ENCODE data around the gene USO1. TPM values are rescaled to one million over a fixed set of nuclear protein-coding genes. Genes with fewer than 3 reads are reported as not detected.

The USO1 gene
- polyA plus RNA-seq, 6 donors from 2014 or later: 19.0 to 32.2 (median 28.1) TPM

- H3K9me3 Mint-ChIP-seq: no peaks in the 10 kb centered on the region
- H3K4me1 Mint-ChIP-seq: no peaks in the 10 kb centered on the region
- no peaks in the 10 kb centered on the region for H3K27me3 Mint-ChIP-seq
- peak overlapping the region in 1 of 6 donors; percentile 34 for H3K27ac Mint-ChIP-seq
- H3K36me3 Mint-ChIP-seq: peaks cover 13% of the 10 kb centered on the region in 2 donors
- no peak overlapping the region for H3K4me3 Mint-ChIP-seq
- DNase-seq (no peak), ATAC-seq (ENCODE audit: low read depth in 2 of 2) (no peak)
Measured at GRCh38 chr4:75817901-75818300, 93.5 kb downstream of the USO1 start.

DNA sequence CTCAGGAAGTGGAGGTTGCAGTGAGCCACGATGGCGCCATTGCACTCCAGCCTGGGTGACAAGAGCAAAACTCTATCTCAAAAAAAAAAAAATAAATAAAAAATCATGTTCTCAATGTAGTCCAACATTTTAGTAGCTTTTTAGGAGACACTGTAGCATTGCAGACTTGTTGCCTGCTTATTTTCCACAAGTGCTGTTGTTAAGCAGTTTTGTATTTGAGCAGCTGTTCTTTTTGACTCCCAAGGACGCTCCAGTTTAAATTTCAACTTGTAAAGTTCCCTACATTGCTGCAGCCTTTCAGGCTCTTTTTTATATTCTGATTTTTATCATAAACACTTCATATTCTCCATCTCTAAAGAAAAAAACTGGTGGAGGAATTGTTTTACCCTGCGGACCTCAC lies 94.7 kb downstream of the USO1 start:
- peaks cover 12 to 13% of the 10 kb centered on the region in 2 donors for H3K36me3 Mint-ChIP-seq
- DNase-seq (no peak), ATAC-seq (ENCODE audit: low read depth in 2 of 2) (no peak)
- H3K27ac Mint-ChIP-seq: no peak overlapping the region
- H3K4me1 Mint-ChIP-seq: no peaks in the 10 kb centered on the region
- H3K9me3 Mint-ChIP-seq: no peaks in the 10 kb centered on the region
- H3K4me3 Mint-ChIP-seq: no peak overlapping the region
- H3K27me3 Mint-ChIP-seq: no peaks in the 10 kb centered on the region

DNA sequence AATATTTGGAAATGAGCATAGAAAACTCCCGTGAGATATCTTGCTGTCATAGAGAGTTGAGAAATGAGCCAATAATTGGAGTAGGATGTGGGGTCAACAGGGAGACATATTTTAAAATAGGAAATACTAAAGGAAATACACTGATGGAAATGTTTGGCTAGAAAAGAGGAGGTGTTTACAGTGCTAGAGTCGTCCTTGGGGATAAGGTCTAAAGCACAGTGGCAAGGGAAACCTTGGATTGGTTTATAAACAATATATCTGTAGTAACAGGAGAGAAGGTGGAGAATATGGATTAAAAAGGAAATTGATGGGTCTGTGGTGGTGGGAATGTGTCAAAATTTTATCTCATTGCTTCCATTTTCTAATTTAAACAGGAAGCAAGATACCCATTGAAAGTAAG lies 95.8 kb downstream of the USO1 start:
- Mint-ChIP-seq H3K9me3 (no peaks in the 10 kb centered on the region), H3K27me3 (no peaks in the 10 kb centered on the region), H3K27ac (no peak overlapping the region), H3K36me3 (peaks cover 3 to 4% of the 10 kb centered on the region in 2 donors), H3K4me3 (no peak overlapping the region), H3K4me1 (no peaks in the 10 kb centered on the region)
- ATAC-seq (ENCODE audit: low read depth in 2 of 2): no peak
- DNase-seq: no peak

- Mint-ChIP-seq H3K4me3 (no peak overlapping the region), H3K27ac (no peak overlapping the region), H3K27me3 (no peaks in the 10 kb centered on the region), H3K4me1 (no peaks in the 10 kb centered on the region), H3K9me3 (no peaks in the 10 kb centered on the region), H3K36me3 (no peaks in the 10 kb centered on the region)
- ATAC-seq (ENCODE audit: low read depth in 2 of 2) (no peak), DNase-seq (no peak)
Measured at GRCh38 chr4:75820676-75821075, 96.3 kb downstream of the USO1 start.

GRCh38 chr4:75821216-75821615 lies 96.8 kb downstream of the USO1 start:
- H3K9me3 Mint-ChIP-seq: no peaks in the 10 kb centered on the region
- no peak overlapping the region for H3K4me3 Mint-ChIP-seq
- no peaks in the 10 kb centered on the region for H3K36me3 Mint-ChIP-seq
- H3K27me3 Mint-ChIP-seq: no peaks in the 10 kb centered on the region
- DNase-seq: no peak
- no peaks in the 10 kb centered on the region for H3K4me1 Mint-ChIP-seq
- ATAC-seq (ENCODE audit: low read depth in 2 of 2): no peak
- H3K27ac Mint-ChIP-seq: no peak overlapping the region

- no peak overlapping the region for H3K4me3 Mint-ChIP-seq
- H3K4me1 Mint-ChIP-seq: no peaks in the 10 kb centered on the region
- no peaks in the 10 kb centered on the region for H3K9me3 Mint-ChIP-seq
- no peak for ATAC-seq (ENCODE audit: low read depth in 2 of 2)
- H3K27me3 Mint-ChIP-seq: no peaks in the 10 kb centered on the region
- H3K36me3 Mint-ChIP-seq: no peaks in the 10 kb centered on the region
- no peak for DNase-seq
- no peak overlapping the region for H3K27ac Mint-ChIP-seq
Measured at GRCh38 chr4:75821966-75822365, 97.6 kb downstream of the USO1 start.

DNA sequence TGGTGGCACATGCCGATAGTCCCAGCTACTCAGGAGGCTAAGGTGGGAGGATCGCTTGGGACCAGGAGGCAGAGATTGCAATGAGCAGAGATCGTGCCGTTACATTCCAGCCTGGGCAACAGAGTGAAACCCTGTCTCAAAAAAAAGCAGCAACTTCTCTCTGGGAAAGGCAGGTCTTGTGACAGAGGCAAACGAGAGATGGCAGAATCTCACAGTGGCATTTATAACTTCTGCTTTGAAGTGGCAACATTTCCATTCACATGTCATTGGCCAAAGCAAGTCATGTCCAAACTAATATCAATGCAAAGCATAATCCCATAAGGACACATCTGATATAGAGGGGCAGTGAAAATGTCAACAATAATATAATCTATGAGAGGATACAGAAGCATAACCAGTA lies 98.0 kb downstream of the USO1 start:
- Mint-ChIP-seq H3K36me3 (no peaks in the 10 kb centered on the region), H3K4me1 (no peaks in the 10 kb centered on the region), H3K9me3 (no peaks in the 10 kb centered on the region), H3K27ac (peak overlapping the region in 1 of 6 donors; percentile 35), H3K4me3 (no peak overlapping the region), H3K27me3 (no peaks in the 10 kb centered on the region)
- DNase-seq (no peak), ATAC-seq (ENCODE audit: low read depth in 2 of 2) (no peak)

DNA sequence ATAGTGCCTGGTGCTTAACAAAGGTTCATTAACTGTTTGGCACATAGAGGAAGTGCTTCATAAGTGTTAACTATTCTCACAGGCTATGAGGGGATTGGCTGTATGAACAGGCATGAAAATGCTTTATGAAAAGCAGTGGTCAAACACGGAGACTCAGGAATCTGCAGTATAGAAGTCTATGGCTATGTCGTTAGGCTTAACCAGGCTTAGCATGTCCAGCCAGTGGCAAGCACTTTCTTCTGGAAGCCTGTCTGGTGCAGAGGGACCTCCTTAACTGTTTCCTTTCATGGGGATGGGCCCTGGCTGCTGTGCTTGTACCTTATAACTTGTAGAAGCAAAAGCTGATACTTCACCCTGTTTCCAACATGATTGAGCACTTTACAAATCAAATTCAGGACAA lies 99.4 kb downstream of the USO1 start:
- no peak overlapping the region for H3K4me3 Mint-ChIP-seq
- H3K27ac Mint-ChIP-seq: no peak overlapping the region
- no peak for ATAC-seq (ENCODE audit: low read depth in 2 of 2)
- no peaks in the 10 kb centered on the region for H3K4me1 Mint-ChIP-seq
- H3K36me3 Mint-ChIP-seq: no peaks in the 10 kb centered on the region
- H3K9me3 Mint-ChIP-seq: no peaks in the 10 kb centered on the region
- DNase-seq: no peak
- H3K27me3 Mint-ChIP-seq: no peaks in the 10 kb centered on the region

GRCh38 chr4:75830906-75831305 lies 106.5 kb downstream of the USO1 start:
- H3K27ac Mint-ChIP-seq: no peak overlapping the region
- no peaks in the 10 kb centered on the region for H3K27me3 Mint-ChIP-seq
- no peak overlapping the region for H3K4me3 Mint-ChIP-seq
- no peaks in the 10 kb centered on the region for H3K36me3 Mint-ChIP-seq
- DNase-seq: no peak
- H3K9me3 Mint-ChIP-seq: peaks cover 0 to 12% (median 4%) of the 10 kb centered on the region in 7 donors
- no peak for ATAC-seq (ENCODE audit: low read depth in 2 of 2)
- no peaks in the 10 kb centered on the region for H3K4me1 Mint-ChIP-seq

GRCh38 chr4:75831856-75832405 lies 107.6 kb downstream of the USO1 start:
- Mint-ChIP-seq H3K27ac (peak overlapping the region in 1 of 6 donors; percentile 40), H3K4me1 (no peaks in the 10 kb centered on the region), H3K4me3 (no peak overlapping the region), H3K27me3 (no peaks in the 10 kb centered on the region), H3K36me3 (no peaks in the 10 kb centered on the region), H3K9me3 (peaks cover 0 to 12% (median 4%) of the 10 kb centered on the region in 7 donors)
- DNase-seq (no peak), ATAC-seq (ENCODE audit: low read depth in 2 of 2) (no peak)

- H3K36me3 Mint-ChIP-seq: no peaks in the 10 kb centered on the region
- H3K27me3 Mint-ChIP-seq: no peaks in the 10 kb centered on the region
- H3K27ac Mint-ChIP-seq: no peak overlapping the region
Measured at GRCh38 chr4:75834095-75834771, 109.9 kb downstream of the USO1 start.

DNA sequence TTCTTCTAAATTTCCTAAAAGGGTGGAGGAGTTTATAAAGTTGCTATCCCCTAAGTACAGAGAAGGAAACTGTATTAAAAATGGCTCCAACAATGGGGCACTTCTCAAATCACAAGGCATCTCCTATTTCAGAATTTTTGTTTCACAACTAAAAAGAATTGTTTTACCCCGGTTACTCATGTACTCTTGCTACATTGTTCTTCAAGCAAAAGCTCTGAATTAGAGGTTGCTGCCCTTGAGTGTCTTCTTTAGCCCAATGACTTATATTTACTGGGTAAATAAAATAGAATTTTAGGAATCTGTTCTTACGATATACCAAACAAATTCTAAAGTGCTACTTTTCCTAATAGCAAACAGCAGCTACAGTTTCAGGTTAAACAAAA lies 110.4 kb downstream of the USO1 start:
- no peak overlapping the region for H3K4me3 Mint-ChIP-seq
- no peaks in the 10 kb centered on the region for H3K27me3 Mint-ChIP-seq
- H3K9me3 Mint-ChIP-seq: peaks cover 0 to 12% (median 4%) of the 10 kb centered on the region in 7 donors
- no peak overlapping the region for H3K27ac Mint-ChIP-seq
- H3K4me1 Mint-ChIP-seq: no peaks in the 10 kb centered on the region
- no peak for ATAC-seq (ENCODE audit: low read depth in 2 of 2)
- no peak for DNase-seq
- H3K36me3 Mint-ChIP-seq: no peaks in the 10 kb centered on the region

More at GRCh38 chr4:75834095-75834771, 109.9 kb downstream of the USO1 start:
- no peak for DNase-seq
- Mint-ChIP-seq H3K4me1 (no peaks in the 10 kb centered on the region), H3K9me3 (peaks cover 0 to 12% (median 4%) of the 10 kb centered on the region in 7 donors), H3K4me3 (no peak overlapping the region)
- ATAC-seq (ENCODE audit: low read depth in 2 of 2): no peak

DNA sequence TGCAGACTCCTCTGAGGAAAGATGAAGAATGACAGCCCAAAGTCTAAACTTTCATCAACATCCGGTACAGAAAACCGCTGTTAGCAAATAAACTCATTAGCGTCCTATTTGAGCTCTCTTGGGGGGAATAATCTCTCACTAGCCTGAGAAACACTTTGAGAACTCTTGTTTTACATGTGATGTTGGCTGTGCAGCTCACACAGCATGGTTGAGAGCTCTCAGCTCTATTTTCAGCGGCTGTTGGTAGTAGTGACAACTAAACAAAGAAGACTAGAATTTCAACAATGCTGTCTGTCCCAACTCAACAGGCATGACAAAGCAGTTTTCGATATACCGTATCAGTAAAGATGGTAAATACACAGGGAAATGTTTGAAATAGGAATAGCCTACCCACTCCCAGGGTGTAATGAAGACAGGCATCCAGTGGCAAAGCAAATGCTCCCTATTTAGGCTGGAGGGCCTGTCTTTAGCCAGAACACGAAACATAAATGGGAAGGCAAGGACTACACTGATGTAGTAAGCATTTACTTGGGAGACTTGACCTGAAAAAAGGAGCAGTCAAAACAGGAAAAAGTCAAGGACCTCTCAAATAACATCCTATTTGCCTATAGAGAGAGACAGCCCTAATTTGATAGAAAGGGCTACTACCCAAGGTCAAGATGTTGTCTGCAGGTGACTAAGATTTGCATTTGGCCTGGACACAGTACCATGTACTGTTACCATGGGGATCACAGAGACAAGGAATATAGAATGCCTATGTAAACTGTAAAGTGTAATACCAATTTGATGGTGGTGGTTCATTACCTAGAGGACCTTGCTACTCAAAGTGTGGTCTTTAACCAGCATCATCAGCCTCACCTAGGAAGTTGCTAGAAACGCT lies 117.5 kb downstream of the USO1 start:
- no peak for ATAC-seq (ENCODE audit: low read depth in 2 of 2)
- H3K9me3 Mint-ChIP-seq: no peaks in the 10 kb centered on the region
- no peak for DNase-seq
- H3K27me3 Mint-ChIP-seq: no peaks in the 10 kb centered on the region
- H3K4me3 Mint-ChIP-seq: no peak overlapping the region
- H3K27ac Mint-ChIP-seq: no peak overlapping the region
- H3K36me3 Mint-ChIP-seq: no peaks in the 10 kb centered on the region
- peaks cover 0 to 7% (median 0%) of the 10 kb centered on the region in 3 donors for H3K4me1 Mint-ChIP-seq

- Mint-ChIP-seq H3K4me1 (peaks cover 0 to 7% (median 0%) of the 10 kb centered on the region in 3 donors), H3K36me3 (no peaks in the 10 kb centered on the region), H3K9me3 (no peaks in the 10 kb centered on the region), H3K27ac (no peak overlapping the region), H3K27me3 (peaks cover 0 to 3% (median 0%) of the 10 kb centered on the region in 3 donors), H3K4me3 (no peak overlapping the region)
- no peak for DNase-seq
- no peak for ATAC-seq (ENCODE audit: low read depth in 2 of 2)
Measured at GRCh38 chr4:75843596-75843995, 119.2 kb downstream of the USO1 start.
